PFSK-1 (cell line): Measurements from ENCODE around the gene NEIL1.

Experiments used
- FOXP2 ChIP-seq: optimal IDR thresholded peaks from 2 replicates; pipeline ENCODE3; 2011; ENCODE audit warnings: borderline replicate concordance, control low read depth, inconsistent platforms; ENCODE audit not compliant: insufficient read depth; ENCODE audit errors: extremely low read length, extremely low read depth
- POLR2AphosphoS5 ChIP-seq: IDR thresholded peaks from 2 replicates; pipeline ENCODE4 v1.6.1; 2012; ENCODE audit warnings: low read depth, mild to moderate bottlenecking, control low read depth, low read length, moderate library complexity
- SIN3A ChIP-seq: IDR thresholded peaks from 2 replicates; pipeline ENCODE4 v1.6.1; 2012; ENCODE audit warnings: mild to moderate bottlenecking, low read length, moderate library complexity, borderline replicate concordance; ENCODE audit not compliant: insufficient read depth
- TAF1 ChIP-seq: IDR thresholded peaks from 2 replicates; pipeline ENCODE4 v1.6.1; 2012; ENCODE audit warnings: low read length, control low read depth, borderline replicate concordance; ENCODE audit not compliant: insufficient read depth
- TF ChIP-seq, protein P1 (sequence below), 2 experiments: IDR thresholded peaks; 2 replicates each; pipeline versions ENCODE4 v1.6.1 to v1.8.0; 2011 to 2012; ENCODE audit warnings: low read depth in 2 of 2, low read length in 2 of 2, control low read depth in 1 of 2, inconsistent platforms in 1 of 2, mild to moderate bottlenecking in 1 of 2, moderate library complexity in 1 of 2; ENCODE audit not compliant: insufficient read depth in 1 of 2

DNA sequence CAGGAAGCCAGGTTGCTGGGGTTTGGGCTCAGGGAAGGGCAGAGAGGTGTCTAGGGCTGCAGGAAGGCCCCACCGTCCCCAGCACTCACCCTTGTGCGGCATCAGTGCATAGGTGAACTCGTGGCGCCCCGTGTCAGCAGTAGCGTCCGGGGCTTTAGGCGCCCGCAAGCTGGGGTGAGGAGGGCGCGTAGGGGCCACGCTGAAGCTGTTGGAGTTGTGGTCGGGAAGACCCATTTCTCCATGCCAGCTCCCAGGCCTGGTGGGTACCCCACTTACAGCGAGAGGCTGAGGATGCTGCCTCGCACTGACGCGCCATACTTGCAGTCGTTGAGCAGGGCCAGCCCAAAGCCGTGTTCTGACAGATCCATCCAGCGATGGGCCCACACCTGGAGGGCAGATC is 9.7 kb downstream of the NEIL1 start:
- TF ChIP-seq POLR2AphosphoS5, result no peak
- TF ChIP-seq SIN3A, result no peak
- TF ChIP-seq, protein P1, sequence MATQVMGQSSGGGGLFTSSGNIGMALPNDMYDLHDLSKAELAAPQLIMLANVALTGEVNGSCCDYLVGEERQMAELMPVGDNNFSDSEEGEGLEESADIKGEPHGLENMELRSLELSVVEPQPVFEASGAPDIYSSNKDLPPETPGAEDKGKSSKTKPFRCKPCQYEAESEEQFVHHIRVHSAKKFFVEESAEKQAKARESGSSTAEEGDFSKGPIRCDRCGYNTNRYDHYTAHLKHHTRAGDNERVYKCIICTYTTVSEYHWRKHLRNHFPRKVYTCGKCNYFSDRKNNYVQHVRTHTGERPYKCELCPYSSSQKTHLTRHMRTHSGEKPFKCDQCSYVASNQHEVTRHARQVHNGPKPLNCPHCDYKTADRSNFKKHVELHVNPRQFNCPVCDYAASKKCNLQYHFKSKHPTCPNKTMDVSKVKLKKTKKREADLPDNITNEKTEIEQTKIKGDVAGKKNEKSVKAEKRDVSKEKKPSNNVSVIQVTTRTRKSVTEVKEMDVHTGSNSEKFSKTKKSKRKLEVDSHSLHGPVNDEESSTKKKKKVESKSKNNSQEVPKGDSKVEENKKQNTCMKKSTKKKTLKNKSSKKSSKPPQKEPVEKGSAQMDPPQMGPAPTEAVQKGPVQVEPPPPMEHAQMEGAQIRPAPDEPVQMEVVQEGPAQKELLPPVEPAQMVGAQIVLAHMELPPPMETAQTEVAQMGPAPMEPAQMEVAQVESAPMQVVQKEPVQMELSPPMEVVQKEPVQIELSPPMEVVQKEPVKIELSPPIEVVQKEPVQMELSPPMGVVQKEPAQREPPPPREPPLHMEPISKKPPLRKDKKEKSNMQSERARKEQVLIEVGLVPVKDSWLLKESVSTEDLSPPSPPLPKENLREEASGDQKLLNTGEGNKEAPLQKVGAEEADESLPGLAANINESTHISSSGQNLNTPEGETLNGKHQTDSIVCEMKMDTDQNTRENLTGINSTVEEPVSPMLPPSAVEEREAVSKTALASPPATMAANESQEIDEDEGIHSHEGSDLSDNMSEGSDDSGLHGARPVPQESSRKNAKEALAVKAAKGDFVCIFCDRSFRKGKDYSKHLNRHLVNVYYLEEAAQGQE (IDR thresholded peaks at IDR 0.05; ENCODE audit: insufficient read depth in 1 of 2, low read depth in 2 of 2, low read length in 2 of 2), result no peak
- no peak for TF ChIP-seq TAF1
- TF ChIP-seq FOXP2, result no peak
